Testis (tissue), 2 donors: ENCODE results near the gene MCTP1.

Experiments used
- POLR2A ChIP-seq: fragments of 450-650 bp; IDR thresholded peaks from one replicate; pipeline ENCODE4 v1.6.1; 2017; ENCODE audit warnings: antibody characterized with exemption, mild to moderate bottlenecking, moderate library complexity
- TF ChIP-seq, protein P1 (sequence below), 3 experiments: fragments of 450-650 bp in 2 of 3; fragments of 200-600 bp in 1 of 3; sonication (generic) in 1 of 3; IDR thresholded peaks; one replicate each; pipeline ENCODE4 v1.5.1; 2016 to 2019; ENCODE audit warnings: antibody characterized with exemption in 3 of 3, mild to moderate bottlenecking in 2 of 3, moderate library complexity in 1 of 3

DNA sequence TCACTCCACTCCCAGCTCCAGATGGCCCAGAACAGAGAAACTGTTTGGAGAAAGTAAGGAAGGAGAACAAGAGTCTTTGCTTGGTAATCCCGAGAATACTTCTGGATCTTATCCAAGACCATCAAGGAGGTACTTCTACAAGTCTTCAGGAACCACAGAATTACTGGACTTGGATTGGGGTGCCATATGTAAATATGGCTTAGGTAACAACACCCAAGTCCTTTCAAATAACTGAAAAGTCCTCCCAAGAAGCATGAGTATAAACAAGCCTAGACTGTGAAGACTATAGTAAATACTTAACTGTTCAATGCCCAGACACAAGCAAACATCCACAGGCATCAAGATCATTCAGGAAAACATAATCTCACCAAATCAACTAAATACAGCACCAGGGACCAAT, 170.0 kb downstream of the MCTP1 start:
- TF ChIP-seq, protein P1, sequence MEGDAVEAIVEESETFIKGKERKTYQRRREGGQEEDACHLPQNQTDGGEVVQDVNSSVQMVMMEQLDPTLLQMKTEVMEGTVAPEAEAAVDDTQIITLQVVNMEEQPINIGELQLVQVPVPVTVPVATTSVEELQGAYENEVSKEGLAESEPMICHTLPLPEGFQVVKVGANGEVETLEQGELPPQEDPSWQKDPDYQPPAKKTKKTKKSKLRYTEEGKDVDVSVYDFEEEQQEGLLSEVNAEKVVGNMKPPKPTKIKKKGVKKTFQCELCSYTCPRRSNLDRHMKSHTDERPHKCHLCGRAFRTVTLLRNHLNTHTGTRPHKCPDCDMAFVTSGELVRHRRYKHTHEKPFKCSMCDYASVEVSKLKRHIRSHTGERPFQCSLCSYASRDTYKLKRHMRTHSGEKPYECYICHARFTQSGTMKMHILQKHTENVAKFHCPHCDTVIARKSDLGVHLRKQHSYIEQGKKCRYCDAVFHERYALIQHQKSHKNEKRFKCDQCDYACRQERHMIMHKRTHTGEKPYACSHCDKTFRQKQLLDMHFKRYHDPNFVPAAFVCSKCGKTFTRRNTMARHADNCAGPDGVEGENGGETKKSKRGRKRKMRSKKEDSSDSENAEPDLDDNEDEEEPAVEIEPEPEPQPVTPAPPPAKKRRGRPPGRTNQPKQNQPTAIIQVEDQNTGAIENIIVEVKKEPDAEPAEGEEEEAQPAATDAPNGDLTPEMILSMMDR (IDR thresholded peaks at IDR 0.05), result no peak
- no peak for TF ChIP-seq POLR2A
